Activated CD4-positive, alpha-beta T cell treated with anti-CD3 and anti-CD28 coated beads for 4 hours (primary cell): ENCODE data around the gene TOM1.
"Not testable (repeated sequence)": the region's sequence is repeated elsewhere in the genome, so short reads cannot be mapped to it uniquely, and the experiment has no call there.

Experiments used
- DNase-seq, 2 donors: peaks; one replicate each; pipeline ENCODE4 v3.0.0-alpha.2; 2020

TOM1 gene

DNA sequence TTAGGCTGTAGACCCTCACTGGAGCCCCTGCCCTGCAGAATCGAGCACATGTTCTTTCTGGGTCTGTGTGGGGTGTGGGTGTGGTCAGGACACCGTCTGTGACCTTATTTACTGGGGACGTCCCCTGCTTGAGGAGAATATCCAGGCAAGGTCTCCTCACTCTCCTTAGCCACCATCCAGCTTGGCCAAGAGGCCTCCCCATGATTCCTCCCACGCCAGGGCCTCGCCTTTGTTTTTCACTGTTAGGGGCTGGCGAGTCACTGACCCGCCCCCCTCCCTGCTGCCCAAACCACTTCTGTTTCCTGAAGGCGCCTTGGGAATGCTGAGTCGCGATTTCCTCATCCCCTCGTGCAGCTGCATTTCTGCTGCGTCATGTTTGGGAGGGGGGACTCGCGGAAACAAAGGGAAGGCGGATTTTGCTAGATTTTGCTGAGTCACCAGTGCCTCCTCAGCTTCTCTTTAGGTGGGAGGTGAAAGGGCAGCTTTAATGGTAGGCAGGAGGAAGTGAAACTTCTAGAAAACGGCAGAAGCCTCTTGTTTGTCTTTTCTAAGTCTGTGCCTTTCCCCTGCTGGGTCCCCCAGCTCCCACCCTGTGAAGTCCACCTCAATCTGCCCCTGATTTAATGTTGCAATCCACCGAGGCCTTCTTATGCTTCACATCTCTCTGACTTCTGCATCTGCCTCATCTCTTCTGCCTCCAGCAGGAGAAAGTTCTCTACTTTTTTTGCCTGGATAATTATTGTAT is 77.2 kb downstream of the TOM1 start:
- DNase-seq = peak; percentile 24 to 38

DNA sequence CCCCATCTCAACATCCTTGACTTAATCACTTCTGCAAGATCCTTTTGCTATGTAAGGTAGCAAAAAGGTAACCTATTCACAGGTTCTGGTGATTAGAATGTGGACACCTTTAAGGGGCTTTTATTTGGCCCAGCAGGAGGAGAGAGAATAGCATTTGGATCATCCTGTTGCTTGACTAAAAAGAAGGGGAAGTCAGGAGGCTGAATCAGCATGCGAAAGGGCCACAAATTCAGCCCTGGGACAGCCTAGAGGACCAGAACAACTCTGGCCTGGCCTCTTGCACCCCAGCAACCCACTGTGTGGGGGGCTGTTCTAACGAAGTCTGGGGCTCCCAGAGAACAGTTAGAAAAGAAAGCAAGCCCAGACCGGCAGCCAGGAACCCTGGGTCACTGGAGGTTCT is 78.0 kb downstream of the TOM1 start:
- no peak for DNase-seq

DNA sequence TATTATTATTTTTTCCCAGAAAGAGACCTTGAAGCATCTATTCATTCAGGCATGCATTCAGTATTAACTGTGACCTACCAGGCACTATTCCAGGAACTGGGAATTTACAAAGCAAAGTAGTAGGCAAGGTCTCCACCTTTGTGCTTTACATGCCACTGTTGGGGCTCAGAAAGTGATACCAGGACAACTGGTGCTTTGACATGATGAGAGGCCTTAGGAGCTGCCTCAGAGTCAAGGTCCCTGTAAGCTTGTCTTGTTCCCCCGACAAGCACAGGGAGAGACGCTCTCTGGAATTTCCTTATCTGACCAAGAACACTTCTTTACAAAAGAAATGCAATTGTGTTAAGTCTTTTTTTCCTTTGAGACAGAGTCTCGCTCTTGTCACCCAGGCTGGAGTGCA is 78.9 kb downstream of the TOM1 start:
- DNase-seq = no peak

DNA sequence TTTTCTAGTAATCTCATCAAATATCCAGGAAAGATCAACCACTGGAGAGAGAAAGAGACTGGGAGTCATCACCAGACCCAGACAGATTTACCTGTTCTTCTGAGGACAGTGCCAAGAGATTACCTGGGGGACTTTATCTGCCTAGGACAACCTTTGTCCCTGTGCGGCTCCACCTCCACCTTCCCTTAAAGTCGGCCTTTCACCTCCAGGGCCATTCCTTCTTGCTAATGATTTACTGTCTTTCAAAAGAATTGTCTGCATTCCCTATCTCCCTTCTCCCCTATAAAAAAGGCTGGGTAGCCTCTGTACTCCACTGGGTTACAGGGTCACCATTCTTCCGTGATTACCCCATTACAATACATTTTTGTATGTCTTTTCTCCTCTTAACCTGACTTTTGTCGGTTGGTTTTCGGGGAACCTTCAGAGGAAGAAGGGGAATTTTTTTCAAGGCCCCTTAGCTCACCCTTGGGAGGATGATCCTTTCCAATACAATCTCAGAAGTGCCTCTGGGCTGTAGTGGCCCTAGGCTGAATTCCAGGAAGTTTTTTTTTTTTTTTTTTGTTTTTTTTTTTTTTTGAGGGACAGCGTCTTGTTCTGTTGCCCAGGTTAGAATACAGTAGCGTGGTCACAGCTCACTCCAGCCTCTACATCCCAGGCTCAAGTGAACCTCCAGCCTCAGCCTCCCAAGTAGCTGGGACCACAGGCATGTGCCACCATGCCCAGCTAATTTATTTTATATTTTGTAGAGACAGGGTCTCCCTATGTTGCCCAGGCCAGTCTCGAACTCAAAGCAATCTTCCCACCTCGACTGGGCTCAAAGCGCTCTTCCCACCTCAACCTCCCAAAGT is 79.7 kb downstream of the TOM1 start:
- DNase-seq = no peak

DNA sequence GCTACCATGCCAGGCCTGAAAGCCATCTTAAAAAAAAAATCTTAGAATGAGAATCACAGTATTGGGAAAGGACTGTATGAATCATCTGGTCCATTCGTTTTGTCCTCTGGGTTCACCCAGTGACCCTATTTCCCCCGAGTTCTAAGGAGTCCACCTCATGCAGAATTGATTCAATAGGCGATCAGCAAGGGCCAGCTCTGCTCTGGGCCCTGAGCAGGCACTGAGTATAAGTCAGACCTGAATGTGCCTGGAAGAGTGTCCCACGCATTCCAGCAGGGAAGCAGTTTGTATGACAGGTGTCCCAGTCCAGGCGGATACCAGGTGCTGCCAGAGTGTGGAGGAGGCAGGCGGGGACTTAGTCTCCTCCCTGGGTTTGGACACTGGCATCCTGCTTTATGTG is 80.3 kb downstream of the TOM1 start:
- no peak for DNase-seq

DNA sequence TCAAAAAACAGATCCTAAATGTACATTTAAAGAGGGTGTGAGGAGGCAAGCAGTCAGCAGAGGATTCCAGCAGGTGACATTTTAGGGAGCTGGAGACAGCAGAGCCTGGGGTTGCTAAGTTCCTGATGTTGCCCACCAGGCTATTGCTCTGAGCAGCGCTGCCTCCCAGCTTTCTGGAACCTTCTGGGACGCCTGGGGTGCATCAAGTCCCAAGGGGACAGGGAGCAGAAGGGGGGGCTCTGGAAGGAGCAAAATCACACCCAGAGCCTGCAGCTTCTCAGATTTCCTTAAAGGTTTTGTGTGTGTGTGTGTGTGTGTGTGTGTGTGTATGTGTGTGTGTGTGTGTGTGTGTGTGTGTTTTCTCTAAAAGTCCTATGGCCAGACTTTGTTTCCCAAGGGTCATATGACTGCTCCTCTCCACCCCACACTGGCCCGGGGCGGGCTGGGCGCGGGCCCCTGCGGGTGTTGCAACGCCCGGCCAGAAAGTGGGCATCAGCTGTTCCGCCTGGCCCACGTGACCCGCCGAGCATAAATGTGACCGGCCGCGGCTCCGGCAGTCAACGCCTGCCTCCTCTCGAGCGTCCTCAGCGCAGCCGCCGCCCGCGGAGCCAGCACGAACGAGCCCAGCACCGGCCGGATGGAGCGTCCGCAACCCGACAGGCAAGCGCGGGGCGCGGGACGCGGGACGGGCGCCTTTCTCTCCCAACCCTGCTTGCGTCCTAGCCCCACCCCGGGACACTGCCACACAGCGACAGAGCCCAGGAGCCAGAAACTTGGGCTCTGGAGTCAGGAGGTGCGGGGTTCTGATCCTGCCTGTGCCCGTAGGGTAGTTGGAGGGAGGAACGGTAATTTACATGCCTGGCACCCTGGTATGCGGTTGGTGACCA is 81.1 kb downstream of the TOM1 start, which contains the start of gene HMOX1:
HMOX1 (plus strand) TSS at position 560 of the 887 bp plus-strand sequence; CDS start at position 638, 78 bp downstream.
- peak; percentile 13 to 17 for DNase-seq

DNA sequence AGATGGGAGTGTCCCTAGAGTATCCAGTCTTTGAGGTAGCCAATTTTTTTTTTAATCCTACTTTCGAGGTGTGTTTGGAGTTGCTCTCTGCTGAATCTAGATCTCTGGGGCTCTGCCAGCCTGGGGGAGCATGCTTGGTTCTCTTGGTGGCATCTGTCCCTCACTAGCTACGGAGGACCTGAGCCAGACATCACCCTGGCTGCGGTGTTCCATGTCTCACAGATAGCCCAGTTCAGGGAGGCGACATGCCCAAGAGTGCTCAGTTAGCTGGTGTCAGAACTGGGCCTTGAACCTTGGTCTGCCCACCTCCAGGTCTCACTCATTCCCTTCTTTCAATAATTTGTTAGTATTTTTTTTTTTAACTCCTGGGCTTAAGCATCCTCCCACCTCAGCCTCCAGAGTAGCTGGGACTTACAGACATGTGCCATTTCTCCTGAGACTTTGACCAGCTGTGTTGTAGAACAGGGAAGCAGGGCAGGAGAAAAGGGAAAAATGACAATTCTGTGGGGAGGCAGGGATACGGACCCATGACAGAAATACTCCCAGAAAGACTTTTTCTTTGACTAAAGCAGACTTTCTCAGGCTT is 81.8 kb downstream of the TOM1 start:
- no peak for DNase-seq

DNA sequence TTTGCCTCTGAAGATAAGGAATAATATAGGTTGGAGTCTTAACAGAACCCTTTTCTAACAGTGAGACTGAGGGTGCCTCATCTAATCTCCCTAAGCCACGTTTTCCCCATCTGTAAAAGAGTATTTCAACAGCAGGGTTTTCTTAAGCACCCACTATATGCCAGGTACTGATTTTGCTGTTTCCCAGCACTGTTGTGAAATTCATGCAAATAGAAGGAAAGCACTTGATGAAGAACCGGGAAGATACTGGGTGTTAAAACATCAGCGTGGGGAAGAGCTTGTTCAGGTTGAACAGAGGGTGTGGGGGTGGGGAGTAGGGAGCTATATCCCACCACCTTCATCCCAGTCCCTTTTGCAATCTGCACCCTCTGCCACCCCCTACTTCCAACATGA is 84.0 kb downstream of the TOM1 start:
- DNase-seq = no peak

DNA sequence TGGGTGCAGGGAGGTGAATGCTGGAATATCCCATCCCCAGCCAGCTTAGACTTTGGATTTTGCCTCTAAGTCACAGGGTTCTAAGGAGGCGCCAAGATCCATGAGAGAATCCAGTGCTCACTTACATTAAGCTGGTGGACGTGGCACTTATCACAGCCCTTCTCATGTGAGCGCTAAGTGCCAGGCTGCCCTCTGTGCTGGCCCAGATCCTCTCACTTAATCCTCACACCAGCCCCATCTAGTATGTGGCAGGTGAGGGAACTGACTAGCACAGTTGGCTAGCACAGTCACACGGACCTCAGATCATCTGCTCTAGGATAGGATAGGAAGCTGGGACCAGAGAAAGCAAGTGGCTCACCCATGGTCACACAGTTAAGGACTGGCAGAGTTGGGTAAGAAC is 84.8 kb downstream of the TOM1 start:
- DNase-seq = no peak

DNA sequence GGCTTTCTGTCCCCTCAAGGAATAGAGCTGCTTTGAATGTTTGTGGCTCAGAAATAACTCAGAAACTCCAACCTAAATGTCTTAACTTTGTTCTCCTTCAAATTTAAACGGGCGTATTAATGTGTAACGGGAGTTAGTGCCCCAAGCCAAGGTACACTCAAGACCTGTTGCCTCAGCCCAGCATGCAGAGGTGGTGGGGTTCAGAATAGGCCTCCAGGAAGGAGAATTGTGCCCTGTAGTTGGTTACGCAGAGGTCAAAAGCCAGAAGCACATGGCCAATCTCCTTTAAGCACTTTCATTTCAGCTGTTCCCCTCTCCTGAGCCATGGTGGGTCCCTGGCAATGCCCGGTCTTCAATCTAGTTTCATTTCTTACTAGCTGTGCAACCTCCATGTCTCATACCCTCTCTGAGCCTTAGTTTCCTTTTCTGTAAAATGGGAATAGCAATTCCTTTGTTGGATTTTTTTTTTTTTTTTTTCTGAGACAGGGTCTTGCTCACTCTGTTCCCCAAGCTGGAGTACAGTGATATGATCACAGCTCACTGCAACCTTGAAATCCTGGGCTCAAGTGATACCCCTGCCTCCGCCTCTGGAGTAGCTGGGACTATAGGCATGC is 85.4 kb downstream of the TOM1 start:
- no peak for DNase-seq

DNA sequence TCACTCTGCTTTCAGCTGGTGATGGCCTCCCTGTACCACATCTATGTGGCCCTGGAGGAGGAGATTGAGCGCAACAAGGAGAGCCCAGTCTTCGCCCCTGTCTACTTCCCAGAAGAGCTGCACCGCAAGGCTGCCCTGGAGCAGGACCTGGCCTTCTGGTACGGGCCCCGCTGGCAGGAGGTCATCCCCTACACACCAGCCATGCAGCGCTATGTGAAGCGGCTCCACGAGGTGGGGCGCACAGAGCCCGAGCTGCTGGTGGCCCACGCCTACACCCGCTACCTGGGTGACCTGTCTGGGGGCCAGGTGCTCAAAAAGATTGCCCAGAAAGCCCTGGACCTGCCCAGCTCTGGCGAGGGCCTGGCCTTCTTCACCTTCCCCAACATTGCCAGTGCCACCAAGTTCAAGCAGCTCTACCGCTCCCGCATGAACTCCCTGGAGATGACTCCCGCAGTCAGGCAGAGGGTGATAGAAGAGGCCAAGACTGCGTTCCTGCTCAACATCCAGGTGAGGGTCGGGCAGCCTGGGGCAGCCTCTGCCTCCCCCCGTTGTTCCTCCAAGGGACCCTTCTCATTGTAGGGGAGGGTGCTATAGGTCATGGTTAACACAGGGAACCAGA is 87.1 kb downstream of the TOM1 start:
- no peak for DNase-seq

DNA sequence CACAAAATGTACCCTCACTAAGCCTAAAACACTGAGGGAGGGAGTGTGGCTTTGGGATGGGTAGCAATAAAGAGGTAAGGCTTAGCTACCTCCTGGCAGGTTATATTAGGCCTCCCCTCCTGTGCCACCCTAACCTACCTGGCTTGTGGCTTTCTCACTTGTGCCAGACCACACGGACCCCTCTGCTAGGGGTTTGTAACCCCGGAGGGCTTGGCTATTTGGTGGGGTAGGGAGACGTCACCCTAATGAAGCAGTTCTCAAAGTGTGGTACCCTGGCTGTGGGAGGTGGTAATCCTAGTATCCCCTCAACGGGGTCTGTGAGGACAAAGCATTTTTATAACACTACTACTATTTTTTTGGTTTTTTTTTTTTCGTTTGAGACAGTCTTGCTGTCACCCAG is 91.2 kb downstream of the TOM1 start:
- DNase-seq = no peak

DNA sequence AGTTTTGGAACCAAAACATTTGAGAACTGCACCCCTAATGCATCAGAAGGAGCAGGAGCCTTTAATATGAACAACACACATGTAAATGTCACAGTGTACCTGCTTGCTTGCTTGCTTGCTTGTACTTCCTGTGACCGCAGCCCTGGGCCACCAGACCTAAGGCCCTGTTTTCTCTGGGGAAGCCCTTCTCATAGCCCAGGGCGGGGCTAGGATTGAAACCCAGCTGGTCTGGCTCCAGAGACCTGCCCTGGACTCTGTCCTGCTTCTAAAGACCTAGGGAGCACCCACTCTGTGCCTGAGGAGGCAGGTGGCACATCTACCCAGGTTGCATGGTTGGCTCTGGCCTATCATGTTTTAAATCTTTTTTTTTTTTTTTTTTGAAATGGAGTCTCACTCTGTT is 92.7 kb downstream of the TOM1 start:
- DNase-seq = no peak

DNA sequence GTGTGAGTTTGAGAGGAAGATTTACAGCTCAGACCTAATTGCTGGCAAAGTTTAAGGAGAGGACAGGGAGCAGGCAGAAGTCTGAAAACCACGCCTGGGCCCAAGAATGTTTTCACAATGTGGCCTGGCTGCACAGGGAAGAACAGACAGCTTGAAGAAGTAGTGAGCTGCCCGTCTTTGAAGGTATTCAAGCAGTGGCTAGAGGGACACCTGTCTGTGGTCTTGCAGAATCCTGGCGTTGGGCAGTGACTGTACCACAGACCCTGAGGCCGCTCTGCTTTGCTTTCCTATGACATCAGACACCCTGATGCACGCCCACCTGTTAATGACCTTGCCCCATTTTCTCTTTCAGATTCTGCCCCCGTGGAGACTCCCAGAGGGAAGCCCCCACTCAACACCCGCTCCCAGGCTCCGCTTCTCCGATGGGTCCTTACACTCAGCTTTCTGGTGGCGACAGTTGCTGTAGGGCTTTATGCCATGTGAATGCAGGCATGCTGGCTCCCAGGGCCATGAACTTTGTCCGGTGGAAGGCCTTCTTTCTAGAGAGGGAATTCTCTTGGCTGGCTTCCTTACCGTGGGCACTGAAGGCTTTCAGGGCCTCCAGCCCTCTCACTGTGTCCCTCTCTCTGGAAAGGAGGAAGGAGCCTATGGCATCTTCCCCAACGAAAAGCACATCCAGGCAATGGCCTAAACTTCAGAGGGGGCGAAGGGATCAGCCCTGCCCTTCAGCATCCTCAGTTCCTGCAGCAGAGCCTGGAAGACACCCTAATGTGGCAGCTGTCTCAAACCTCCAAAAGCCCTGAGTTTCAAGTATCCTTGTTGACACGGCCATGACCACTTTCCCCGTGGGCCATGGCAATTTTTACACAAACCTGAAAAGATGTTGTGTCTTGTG is 93.7 kb downstream of the TOM1 start:
- no peak for DNase-seq

DNA sequence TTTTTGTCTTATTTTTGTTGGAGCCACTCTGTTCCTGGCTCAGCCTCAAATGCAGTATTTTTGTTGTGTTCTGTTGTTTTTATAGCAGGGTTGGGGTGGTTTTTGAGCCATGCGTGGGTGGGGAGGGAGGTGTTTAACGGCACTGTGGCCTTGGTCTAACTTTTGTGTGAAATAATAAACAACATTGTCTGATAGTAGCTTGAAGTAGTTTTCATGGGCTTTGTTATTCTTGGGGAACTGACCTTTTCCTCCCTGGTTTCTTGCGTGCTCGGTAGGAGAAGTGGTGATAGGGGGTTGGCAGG is 94.3 kb downstream of the TOM1 start:
- DNase-seq = no peak

DNA sequence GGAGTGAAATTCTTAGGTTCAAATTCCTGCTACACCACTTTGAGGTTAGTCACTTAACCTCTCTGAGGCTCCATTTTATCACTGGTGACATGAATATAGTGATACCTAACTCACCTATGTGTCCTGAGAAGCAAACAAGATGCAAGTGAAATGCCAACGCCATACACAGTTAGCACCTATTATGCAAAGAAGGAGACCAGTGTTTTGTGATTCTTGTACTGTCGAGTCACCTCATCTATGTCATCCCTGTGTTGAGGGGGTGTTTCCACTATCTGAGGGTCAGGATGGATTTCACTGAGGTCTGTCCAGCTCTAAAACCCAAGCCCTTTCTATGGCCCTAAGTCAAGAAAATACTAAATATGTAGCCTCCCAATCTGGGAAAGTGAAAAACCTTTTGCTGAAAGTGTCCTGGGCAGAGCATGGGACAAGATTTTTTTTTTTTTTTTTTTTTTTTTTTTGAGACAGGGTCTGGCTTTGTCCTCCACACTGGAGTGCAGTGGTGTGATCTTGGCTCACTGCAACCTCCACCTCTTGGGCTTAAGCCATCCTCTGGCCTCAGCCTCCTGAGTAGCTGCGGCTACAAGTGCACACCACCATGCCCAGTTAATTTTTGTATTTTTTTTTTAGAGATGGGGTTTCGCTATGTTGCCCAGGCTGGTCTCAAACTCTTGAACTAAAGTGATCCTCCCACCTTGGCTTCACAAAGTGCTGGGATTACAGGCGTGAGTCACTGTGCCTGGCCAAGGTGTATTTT is 95.3 kb downstream of the TOM1 start:
- no peak for DNase-seq

DNA sequence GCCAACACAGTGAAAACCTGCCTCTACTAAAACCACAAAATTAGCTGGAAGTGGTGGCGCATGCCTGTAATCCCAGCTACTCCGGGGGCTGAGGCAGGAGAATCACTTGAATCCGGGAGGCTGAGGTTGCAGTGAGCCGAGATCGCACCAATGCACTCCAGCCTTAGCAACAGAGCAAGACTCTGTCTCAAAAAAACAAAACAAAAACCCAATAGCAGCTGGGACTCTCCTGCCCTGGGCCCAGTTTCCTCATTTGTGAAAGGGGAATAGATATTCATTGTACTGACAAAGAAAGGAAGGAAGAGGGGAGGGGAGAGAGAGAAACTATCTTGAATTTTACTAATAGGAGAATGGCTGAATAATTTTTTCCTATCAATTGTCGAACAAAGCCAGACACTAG is 96.9 kb downstream of the TOM1 start:
- not testable (repeated sequence) for DNase-seq

DNA sequence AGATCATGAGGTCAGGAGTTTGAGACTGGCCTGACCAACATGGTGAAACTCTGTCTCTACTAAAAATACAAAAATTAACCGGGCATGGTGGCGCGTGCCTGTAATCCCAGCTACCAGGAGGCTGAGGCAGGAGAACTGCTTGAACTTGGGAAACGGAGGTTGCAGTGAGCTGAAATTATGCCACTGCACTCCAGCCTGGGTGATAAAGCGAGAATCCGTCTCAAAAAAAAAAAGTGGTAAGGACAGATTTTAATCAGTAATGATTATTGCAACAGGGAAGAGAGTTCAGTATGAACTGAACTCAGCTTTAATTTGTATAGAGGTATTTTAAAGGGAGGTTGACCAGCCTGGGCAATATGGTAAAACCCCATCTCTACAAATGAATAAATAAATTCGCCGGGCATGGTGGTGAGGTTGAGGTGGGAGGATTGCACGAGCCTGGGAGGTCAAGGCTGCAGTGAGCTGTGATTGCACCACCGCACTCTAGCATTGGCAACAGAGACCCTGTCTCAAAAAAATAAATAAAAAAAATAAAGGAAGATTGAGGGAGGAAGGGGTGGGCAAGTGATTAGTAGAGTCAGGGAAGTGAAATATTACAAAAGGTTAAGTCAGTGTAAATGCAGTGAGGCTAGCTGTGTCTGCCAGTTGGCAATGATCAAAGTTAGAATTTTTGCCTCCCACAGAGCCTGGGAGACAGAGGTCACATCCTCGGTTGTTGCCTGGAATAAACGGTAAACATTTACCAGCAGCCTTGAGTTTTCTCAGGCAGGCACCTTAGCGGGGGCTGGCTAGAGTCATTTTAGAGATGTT is 97.6 kb downstream of the TOM1 start:
- no peak for DNase-seq
